Adrenal gland (tissue), 5 donors: Measurements from ENCODE around the gene SLC10A4.

Source experiments
- POLR2A ChIP-seq, 2 donors: fragments of 450-650 bp; IDR thresholded peaks; one replicate each; pipeline ENCODE4 v1.6.1; 2017; ENCODE audit warnings: antibody characterized with exemption in 2 of 2, mild to moderate bottlenecking in 2 of 2, moderate library complexity in 1 of 2
- TF ChIP-seq, protein P1 (sequence below), 6 experiments: fragments of 450-650 bp in 4 of 6; fragments of 200-600 bp in 2 of 6; sonication (generic) in 1 of 6; IDR thresholded peaks; 1 replicate in 5 of 6; 2 replicates in 1 of 6; pipeline versions ENCODE4 v1.5.1 to v1.8.0; 2016 to 2021; ENCODE audit warnings: antibody characterized with exemption in 6 of 6, mild to moderate bottlenecking in 2 of 6, moderate library complexity in 1 of 6
- donor health status: DM: no; HTN: no; CAD: no.

DNA sequence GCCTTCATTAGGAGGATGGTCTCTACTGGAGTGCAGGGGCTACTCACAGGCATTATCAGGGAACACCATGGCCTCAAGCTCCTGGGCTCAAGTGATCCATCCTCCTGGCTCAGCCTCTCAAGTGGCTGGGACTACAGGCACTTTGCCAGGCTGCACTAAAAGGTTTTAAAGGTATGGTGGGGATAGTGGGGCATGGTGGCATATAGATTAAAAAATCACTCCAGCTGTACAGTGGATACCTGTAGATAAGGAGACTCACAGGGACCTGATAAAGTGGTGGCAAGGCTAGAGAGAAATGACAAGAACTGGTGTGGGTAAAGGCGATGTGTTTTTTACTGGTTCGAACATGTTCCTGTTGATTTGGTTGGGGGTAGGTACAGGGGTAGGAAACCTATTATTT, 12.8 kb downstream of the SLC10A4 start:
- TF ChIP-seq, protein P1, sequence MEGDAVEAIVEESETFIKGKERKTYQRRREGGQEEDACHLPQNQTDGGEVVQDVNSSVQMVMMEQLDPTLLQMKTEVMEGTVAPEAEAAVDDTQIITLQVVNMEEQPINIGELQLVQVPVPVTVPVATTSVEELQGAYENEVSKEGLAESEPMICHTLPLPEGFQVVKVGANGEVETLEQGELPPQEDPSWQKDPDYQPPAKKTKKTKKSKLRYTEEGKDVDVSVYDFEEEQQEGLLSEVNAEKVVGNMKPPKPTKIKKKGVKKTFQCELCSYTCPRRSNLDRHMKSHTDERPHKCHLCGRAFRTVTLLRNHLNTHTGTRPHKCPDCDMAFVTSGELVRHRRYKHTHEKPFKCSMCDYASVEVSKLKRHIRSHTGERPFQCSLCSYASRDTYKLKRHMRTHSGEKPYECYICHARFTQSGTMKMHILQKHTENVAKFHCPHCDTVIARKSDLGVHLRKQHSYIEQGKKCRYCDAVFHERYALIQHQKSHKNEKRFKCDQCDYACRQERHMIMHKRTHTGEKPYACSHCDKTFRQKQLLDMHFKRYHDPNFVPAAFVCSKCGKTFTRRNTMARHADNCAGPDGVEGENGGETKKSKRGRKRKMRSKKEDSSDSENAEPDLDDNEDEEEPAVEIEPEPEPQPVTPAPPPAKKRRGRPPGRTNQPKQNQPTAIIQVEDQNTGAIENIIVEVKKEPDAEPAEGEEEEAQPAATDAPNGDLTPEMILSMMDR (IDR thresholded peaks at IDR 0.05) = no peak
- no peak for TF ChIP-seq POLR2A (IDR thresholded peaks at IDR 0.05)
